Measurements from ENCODE around the gene ATP8A1.
"Not testable (repeated sequence)": the region's sequence is repeated elsewhere in the genome, so short reads cannot be mapped to it uniquely, and the experiment has no call there.

Gene ATP8A1

DNA sequence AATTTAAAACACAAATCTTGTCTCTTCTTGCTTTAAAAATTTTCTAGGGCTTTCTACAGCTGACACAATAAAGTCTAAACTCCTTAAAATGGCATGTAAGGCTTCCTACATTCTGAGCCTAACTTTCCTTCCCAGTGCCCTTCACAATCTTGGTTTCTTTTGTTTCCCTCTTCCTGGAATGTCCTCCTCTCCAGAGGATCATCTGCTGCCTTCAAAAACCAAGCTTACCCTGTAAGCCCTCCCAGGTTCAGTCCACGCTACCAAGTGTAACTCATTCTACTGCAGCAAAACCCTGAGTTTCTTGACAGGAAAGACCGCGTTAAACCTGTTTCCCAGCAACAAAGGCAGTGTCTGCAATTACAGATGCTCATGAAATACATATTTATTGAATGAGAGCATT, 168.4 kb downstream of the ATP8A1 start:
- no peak for TF ChIP-seq MYC (IDR thresholded peaks at IDR 0.05; ENCODE audit: low read depth, low read length)
- TF ChIP-seq, protein P1, sequence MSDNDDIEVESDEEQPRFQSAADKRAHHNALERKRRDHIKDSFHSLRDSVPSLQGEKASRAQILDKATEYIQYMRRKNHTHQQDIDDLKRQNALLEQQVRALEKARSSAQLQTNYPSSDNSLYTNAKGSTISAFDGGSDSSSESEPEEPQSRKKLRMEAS (IDR thresholded peaks at IDR 0.05; ENCODE audit: low read depth, low read length): no peak
- TF ChIP-seq, protein P2, sequence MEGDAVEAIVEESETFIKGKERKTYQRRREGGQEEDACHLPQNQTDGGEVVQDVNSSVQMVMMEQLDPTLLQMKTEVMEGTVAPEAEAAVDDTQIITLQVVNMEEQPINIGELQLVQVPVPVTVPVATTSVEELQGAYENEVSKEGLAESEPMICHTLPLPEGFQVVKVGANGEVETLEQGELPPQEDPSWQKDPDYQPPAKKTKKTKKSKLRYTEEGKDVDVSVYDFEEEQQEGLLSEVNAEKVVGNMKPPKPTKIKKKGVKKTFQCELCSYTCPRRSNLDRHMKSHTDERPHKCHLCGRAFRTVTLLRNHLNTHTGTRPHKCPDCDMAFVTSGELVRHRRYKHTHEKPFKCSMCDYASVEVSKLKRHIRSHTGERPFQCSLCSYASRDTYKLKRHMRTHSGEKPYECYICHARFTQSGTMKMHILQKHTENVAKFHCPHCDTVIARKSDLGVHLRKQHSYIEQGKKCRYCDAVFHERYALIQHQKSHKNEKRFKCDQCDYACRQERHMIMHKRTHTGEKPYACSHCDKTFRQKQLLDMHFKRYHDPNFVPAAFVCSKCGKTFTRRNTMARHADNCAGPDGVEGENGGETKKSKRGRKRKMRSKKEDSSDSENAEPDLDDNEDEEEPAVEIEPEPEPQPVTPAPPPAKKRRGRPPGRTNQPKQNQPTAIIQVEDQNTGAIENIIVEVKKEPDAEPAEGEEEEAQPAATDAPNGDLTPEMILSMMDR (IDR thresholded peaks at IDR 0.05; ENCODE audit: low read depth, low read length): no peak
- TF ChIP-seq POLR2A (IDR thresholded peaks at IDR 0.05; ENCODE audit: extremely low read depth, insufficient read length): no peak
- H3K4me3 ChIP-seq (ENCODE audit: low read depth, low read length): no peak overlapping the region
- no peak for DNase-seq (ENCODE audit: low read depth)

DNA sequence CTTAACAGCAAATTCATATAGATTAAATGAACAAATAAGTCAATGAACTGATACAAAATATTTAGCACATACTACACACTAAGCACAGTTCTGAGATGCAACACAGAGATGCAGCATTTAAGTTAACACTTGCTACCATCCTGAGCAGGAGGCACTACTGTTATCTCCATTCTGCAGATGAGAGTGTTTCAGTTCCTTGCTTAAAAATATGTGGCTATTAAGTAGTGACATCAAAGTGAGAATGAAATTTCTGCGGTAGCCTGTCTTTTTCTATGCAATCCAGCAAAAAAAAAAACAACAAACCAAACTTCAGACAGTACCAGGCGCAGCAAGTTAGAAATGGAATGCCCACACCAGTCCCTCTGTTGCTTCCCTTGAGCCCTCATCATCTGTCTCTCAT, 168.8 kb downstream of the ATP8A1 start:
- TF ChIP-seq, protein P1 (IDR thresholded peaks at IDR 0.05; ENCODE audit: low read depth, low read length): no peak
- TF ChIP-seq MYC (IDR thresholded peaks at IDR 0.05; ENCODE audit: low read depth, low read length) (no peak), POLR2A (IDR thresholded peaks at IDR 0.05; ENCODE audit: extremely low read depth, insufficient read length) (no peak)
- TF ChIP-seq, protein P2 (IDR thresholded peaks at IDR 0.05; ENCODE audit: low read depth, low read length): no peak
- no peak overlapping the region for H3K4me3 ChIP-seq (ENCODE audit: low read depth, low read length)
- no peak for DNase-seq (ENCODE audit: low read depth)

DNA sequence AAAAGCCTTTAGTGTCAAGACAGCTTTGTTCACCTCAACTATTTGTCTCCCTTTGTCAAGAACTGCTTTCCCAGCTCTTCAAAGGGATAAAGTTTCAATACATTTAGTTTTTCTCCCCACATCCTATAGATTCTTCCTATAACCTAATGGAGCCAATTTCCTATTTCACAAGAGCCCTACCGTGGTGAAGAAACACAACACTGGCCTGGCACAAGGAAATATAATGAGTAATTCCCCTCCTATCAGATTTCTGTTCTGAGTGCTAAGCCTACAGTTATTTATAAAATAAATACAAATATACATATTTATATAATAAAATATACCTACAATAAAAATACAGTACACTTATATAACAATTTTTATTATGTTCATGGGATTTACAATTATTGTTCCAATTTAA, 169.7 kb downstream of the ATP8A1 start:
- DNase-seq (ENCODE audit: low read depth): no peak
- TF ChIP-seq POLR2A (IDR thresholded peaks at IDR 0.05; ENCODE audit: extremely low read depth, insufficient read length) (no peak), MYC (IDR thresholded peaks at IDR 0.05; ENCODE audit: low read depth, low read length) (no peak)
- TF ChIP-seq, protein P1 (IDR thresholded peaks at IDR 0.05; ENCODE audit: low read depth, low read length): no peak
- TF ChIP-seq, protein P2 (IDR thresholded peaks at IDR 0.05; ENCODE audit: low read depth, low read length): no peak
- no peak overlapping the region for H3K4me3 ChIP-seq (ENCODE audit: low read depth, low read length)

DNA sequence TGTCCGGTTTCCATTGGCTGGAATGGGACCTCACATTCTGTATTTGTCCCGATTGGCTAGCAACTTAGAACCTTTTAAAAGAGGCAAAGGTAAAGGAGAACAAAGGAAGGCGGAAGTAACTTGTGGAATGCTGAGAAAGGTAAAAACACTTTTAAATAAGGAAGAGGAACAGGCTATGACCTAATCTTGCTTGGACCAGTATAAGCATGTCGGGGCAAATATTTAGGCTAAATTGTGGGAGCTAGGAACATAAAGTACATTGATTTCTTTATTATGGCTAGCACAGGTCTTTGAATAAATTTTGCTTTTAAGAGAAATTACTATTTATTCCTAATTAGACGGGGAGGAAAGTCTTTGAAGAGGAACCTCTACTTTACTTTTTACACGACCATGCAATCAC, 170.7 kb downstream of the ATP8A1 start:
- H3K4me3 ChIP-seq (ENCODE audit: low read depth, low read length): not testable (repeated sequence)

DNA sequence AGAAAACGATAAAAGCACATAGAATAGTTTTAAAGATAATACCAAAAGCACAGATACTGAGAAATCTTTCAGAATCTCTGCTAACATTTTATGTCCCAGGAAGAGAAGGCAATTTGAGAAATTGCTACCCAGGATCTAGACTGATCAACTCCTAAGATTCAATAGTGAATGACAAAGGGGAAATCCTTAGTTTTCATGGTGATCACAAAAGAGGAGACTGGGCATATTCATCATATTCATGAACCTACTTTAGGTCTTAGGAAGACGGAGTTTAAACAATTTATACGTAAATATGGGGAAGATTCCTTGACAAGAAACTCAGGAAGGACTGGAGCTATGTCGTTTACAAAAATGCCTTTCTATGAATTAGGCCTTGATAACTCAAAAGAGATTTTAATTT, 172.3 kb downstream of the ATP8A1 start:
- DNase-seq (ENCODE audit: low read depth): no peak
- TF ChIP-seq POLR2A (IDR thresholded peaks at IDR 0.05; ENCODE audit: extremely low read depth, insufficient read length): no peak
- TF ChIP-seq, protein P2 (IDR thresholded peaks at IDR 0.05; ENCODE audit: low read depth, low read length): no peak
- no peak for TF ChIP-seq MYC (IDR thresholded peaks at IDR 0.05; ENCODE audit: low read depth, low read length)
- TF ChIP-seq, protein P1 (IDR thresholded peaks at IDR 0.05; ENCODE audit: low read depth, low read length): no peak
- no peak overlapping the region for H3K4me3 ChIP-seq (ENCODE audit: low read depth, low read length)

More for the DNA sequence above, 170.7 kb downstream of the ATP8A1 start:
- not testable (repeated sequence) for DNase-seq (ENCODE audit: low read depth)

DNA sequence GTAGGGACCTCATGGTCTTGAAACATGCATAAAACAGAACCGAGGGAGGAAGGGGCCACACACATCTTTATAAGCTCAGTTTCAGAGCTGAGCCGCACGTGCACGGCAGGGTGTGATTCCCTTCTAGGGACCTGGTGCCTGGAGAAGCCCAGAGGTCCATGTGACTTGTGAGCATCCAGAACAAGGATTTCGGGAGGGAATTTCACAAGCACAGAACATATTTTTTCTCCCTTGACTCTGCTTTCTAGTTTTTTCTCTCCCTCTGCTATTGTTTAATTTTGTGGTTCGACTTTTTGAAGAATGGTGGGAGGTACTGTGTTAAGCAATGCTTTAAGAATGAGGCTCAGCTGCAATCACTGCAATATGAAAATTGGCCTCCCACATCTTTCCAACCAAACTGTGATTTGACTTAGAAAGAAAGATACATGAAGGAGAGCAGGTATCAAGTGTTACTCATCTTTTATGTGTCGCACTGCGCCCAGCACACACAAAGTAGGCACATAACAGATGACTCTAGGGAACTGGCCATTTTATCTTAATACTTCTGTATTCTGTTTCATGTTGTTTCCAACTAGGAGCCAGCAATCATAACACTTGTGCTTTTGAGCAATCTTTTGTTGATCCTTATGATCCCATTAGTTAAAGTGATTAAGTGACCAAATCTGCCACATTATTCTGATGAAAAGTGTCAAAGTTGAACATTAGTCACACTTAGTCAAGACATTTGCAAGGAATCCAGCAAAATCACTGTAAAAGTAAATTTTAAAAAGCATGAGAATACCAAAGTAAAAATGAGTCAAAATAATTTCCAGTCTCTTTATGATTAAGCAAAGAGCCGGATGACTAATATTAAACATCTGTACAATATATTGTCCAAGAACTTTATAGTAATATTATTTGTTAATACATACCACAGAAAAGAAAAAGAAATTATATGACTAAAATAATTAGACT, 173.2 kb downstream of the ATP8A1 start:
- H3K4me3 ChIP-seq (ENCODE audit: low read depth, low read length): no peak overlapping the region
- TF ChIP-seq MYC (IDR thresholded peaks at IDR 0.05; ENCODE audit: low read depth, low read length) (no peak), POLR2A (IDR thresholded peaks at IDR 0.05; ENCODE audit: extremely low read depth, insufficient read length) (no peak)
- TF ChIP-seq, protein P2 (IDR thresholded peaks at IDR 0.05; ENCODE audit: low read depth, low read length): no peak
- TF ChIP-seq, protein P1 (IDR thresholded peaks at IDR 0.05; ENCODE audit: low read depth, low read length): no peak
- no peak for DNase-seq (ENCODE audit: low read depth)

All from NB4 (cell line).